Sigmoid colon (tissue), 7 donors: ENCODE measurements around the gene SCO2. TPM values are rescaled to one million over a fixed set of nuclear protein-coding genes. Genes with fewer than 3 reads are reported as not detected.

Experiments used
- DNase-seq: peaks from one replicate; pipeline ENCODE4 v3.0.0-alpha.2; 2019
- H3K27ac ChIP-seq, 4 donors: fragments of 200-600 bp; sonication (generic); one replicate each; pipeline ENCODE4 v1.5.1; 2016 to 2019; ENCODE audit warnings: mild to moderate bottlenecking in 1 of 4
- H3K27me3 ChIP-seq, 3 donors: fragments of 200-600 bp; sonication (generic); one replicate each; pipeline ENCODE4 v1.5.1; 2019; ENCODE audit warnings: mild to moderate bottlenecking in 1 of 3
- H3K36me3 ChIP-seq, 4 donors: fragments of 200-600 bp; sonication (generic); one replicate each; pipeline ENCODE4 v1.5.1; 2016 to 2019
- H3K4me1 ChIP-seq, 4 donors: fragments of 200-600 bp; sonication (generic); one replicate each; pipeline ENCODE4 v1.5.1; 2017 to 2019
- H3K4me3 ChIP-seq, 4 donors: fragments of 200-600 bp; sonication (generic); one replicate each; pipeline ENCODE4 v1.5.1; 2017 to 2019; ENCODE audit warnings: mild to moderate bottlenecking in 2 of 4, moderate library complexity in 1 of 4
- H3K9me3 ChIP-seq, 4 donors: fragments of 200-600 bp in 3 of 4; sonication (generic) in 3 of 4; one replicate each; pipeline versions ENCODE4 v1.5.1 to v1.6.1; 2013 to 2019
- EP300 ChIP-seq, 4 donors: sonication (generic); formaldehyde crosslinking; IDR thresholded peaks; one replicate each; pipeline ENCODE4 v1.6.1; 2017; ENCODE audit warnings: antibody characterized with exemption in 4 of 4
- POLR2A ChIP-seq, 2 donors: fragments of 450-650 bp; IDR thresholded peaks; one replicate each; pipeline ENCODE4 v1.6.1; 2016; ENCODE audit warnings: antibody characterized with exemption in 2 of 2, mild to moderate bottlenecking in 2 of 2, moderate library complexity in 2 of 2
- POLR2AphosphoS5 ChIP-seq, 4 donors: sonication (generic); formaldehyde crosslinking; IDR thresholded peaks; one replicate each; pipeline ENCODE4 v1.6.1; 2017; ENCODE audit warnings: antibody characterized with exemption in 4 of 4
- WGBS, 2 donors: extraction: QIAGEN DNeasy Blood & Tissue Kit; methylation state at CpG; one replicate each; pipeline ENCODE4 v1.1.7; 2013; 5-methylcytosine and 5-hydroxymethylcytosine counted together
- intact Hi-C: fragments of 100-400 bp; cut with DNase I; formaldehyde crosslinking; loops from one replicate; pipeline ENCODE4 v1.15.1; 2023
- polyA plus RNA-seq, 3 donors: library from polyadenylated mRNA; stranded (reverse); fragments of 200-250 nt; gene quantifications; one replicate each; pipeline ENCODE4 v1.2.3, GENCODE V29; 2013
- total RNA-seq, 4 donors: library from RNA; depleted of rRNA; stranded (reverse); fragments of >200 nt; gene quantifications; one replicate each; pipeline ENCODE4 v1.1.0, GENCODE V29; 2016
- TF ChIP-seq, protein P1 (sequence below), 4 experiments: fragments of 450-650 bp in 3 of 4; fragments of 200-600 bp in 1 of 4; IDR thresholded peaks; one replicate each; pipeline ENCODE4 v1.5.1; 2016 to 2019; ENCODE audit warnings: antibody characterized with exemption in 4 of 4, mild to moderate bottlenecking in 3 of 4, moderate library complexity in 2 of 4
- donor health status: healthy with polysubstance abuse.
- donor health status: Bipolar disorder and iron deficiency.
- donor health status: healthy.

SCO2 gene
- total and polyA plus RNA-seq, 7 donors, result 1.3 to 5.4 (median 2.8) TPM; not detected in 1

- Histone ChIP-seq H3K27me3 (no peaks in the 10 kb centered on the region), H3K4me3 (no peak overlapping the region), H3K4me1 (peaks cover 0 to 8% (median 0%) of the 10 kb centered on the region in 4 donors), H3K9me3 (no peaks in the 10 kb centered on the region), H3K36me3 (peaks cover 7 to 11% (median 9%) of the 10 kb centered on the region in 4 donors), H3K27ac (no peak overlapping the region)
- intact Hi-C loops, result no loop called here
- WGBS, 2 donors, result 8 to 18% methylated on average over 13 of the region's 13 CpGs
- DNase-seq, result no peak
- TF ChIP-seq EP300 (IDR thresholded peaks at IDR 0.05), result no peak
- no peak for TF ChIP-seq POLR2AphosphoS5 (IDR thresholded peaks at IDR 0.05)
- TF ChIP-seq POLR2A (IDR thresholded peaks at IDR 0.05), result no peak
- TF ChIP-seq, protein P1, sequence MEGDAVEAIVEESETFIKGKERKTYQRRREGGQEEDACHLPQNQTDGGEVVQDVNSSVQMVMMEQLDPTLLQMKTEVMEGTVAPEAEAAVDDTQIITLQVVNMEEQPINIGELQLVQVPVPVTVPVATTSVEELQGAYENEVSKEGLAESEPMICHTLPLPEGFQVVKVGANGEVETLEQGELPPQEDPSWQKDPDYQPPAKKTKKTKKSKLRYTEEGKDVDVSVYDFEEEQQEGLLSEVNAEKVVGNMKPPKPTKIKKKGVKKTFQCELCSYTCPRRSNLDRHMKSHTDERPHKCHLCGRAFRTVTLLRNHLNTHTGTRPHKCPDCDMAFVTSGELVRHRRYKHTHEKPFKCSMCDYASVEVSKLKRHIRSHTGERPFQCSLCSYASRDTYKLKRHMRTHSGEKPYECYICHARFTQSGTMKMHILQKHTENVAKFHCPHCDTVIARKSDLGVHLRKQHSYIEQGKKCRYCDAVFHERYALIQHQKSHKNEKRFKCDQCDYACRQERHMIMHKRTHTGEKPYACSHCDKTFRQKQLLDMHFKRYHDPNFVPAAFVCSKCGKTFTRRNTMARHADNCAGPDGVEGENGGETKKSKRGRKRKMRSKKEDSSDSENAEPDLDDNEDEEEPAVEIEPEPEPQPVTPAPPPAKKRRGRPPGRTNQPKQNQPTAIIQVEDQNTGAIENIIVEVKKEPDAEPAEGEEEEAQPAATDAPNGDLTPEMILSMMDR (IDR thresholded peaks at IDR 0.05), result peak in 3 of 4 experiments; percentile 17 to 28 (median 24)
These were observed 27.0 kb downstream of the SCO2 start for GRCh38 chr22:50498322-50498890.

GRCh38 chr22:50497093-50497492 lies 28.3 kb downstream of the SCO2 start:
- Histone ChIP-seq H3K27ac (no peak overlapping the region), H3K4me3 (no peak overlapping the region), H3K36me3 (no peaks in the 10 kb centered on the region), H3K4me1 (peaks cover 0 to 8% (median 0%) of the 10 kb centered on the region in 4 donors), H3K27me3 (no peaks in the 10 kb centered on the region), H3K9me3 (no peaks in the 10 kb centered on the region)
- intact Hi-C loops, result no loop called here
- no peak for DNase-seq
- WGBS, 2 donors, result 15 to 64% methylated on average over 6 of the region's 6 CpGs
- TF ChIP-seq, protein P1 (IDR thresholded peaks at IDR 0.05), result no peak
- TF ChIP-seq EP300 (IDR thresholded peaks at IDR 0.05) (no peak), POLR2AphosphoS5 (IDR thresholded peaks at IDR 0.05) (no peak), POLR2A (IDR thresholded peaks at IDR 0.05) (no peak)

DNA sequence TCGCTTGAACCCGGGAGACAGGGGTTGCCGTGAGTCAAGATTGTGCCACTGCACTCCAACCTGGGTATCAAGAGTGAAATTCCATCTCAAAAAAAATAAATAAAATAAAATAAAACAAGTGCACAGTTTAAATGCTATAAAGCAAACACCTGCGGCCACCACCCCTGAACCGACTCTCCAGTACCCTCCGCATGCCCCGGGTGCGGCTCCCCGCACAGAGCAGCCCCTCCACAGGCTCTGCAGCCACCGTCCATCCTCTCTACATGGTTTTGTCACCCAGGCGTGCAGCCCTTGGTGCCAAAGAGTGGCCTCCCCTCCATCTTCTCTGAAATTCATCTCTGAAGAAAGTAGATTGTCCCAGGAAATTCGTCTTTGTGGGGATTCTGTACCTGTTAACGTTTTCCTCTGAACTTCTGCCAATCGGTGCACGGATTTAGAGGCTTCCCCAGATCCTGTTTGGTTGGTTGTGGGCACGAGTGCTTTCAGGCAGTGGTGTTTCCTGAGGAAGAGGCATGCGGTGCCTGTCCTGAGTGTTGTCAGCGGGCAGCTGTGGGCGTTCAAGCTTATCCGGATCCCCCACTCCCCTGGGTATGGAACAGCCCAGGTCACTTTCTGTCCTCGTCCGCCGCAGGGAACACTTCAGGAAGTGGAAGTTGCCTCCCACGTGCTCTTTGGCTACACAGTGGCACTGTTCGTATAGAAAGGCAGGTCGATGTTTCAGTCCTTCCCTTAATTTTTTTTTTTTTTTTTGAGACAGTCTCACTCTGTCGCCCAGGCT lies 34.7 kb downstream of the SCO2 start:
- TF ChIP-seq, protein P1 (IDR thresholded peaks at IDR 0.05), result no peak
- TF ChIP-seq EP300 (IDR thresholded peaks at IDR 0.05) (no peak), POLR2AphosphoS5 (IDR thresholded peaks at IDR 0.05) (no peak), POLR2A (IDR thresholded peaks at IDR 0.05) (no peak)
- no peaks in the 10 kb centered on the region for H3K4me1 ChIP-seq
- 55 to 59% methylated on average over 27 of the region's 27 CpGs for WGBS, 2 donors
- H3K27ac ChIP-seq, result no peak overlapping the region
- DNase-seq, result no peak
- H3K36me3 ChIP-seq, result no peaks in the 10 kb centered on the region
- no peaks in the 10 kb centered on the region for H3K9me3 ChIP-seq
- H3K27me3 ChIP-seq, result peaks cover 0 to 16% (median 3%) of the 10 kb centered on the region in 3 donors
- H3K4me3 ChIP-seq, result no peak overlapping the region
- intact Hi-C loops, result no loop called here

DNA sequence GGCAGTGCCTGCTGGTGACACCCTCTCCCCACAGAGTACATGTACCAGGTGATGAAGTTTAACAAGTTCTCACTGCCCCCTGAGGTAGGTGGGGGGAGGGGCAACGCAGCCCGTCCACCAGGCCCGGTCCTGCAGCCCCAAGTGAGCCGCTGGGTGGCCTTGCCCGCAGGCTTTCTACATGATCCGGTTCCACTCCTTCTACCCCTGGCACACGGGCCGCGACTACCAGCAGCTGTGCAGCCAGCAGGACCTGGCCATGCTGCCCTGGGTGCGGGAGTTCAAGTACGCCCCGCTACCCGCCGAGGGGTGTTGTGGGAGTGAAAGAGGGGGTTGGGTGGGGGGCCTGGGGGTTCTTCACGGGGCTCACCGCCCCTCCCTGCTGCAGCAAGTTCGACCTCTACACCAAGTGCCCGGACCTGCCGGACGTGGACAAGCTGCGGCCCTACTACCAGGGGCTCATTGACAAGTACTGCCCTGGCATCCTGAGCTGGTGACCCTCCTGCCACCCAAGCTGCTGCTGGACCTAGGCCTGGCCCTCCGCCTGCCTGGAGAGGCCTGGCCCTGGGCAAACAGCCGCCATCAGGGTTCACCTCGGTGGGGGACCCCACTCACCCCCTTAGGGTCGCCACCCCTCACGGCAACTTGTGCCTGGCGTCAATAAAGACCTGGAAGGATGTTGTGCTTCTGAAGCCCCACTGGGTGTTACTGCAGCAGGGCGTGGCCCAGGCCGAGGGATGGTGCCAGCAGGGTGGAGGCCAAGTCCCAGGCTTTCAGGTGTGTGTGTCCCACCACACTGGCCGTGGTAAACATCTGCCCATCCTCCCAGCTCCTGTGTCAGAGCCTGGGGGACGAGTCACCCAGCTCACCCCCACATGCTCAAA lies 35.8 kb downstream of the SCO2 start:
- WGBS, 2 donors, result 78 to 84% methylated on average over 31 of the region's 31 CpGs
- intact Hi-C loops, result no loop called here
- Histone ChIP-seq H3K9me3 (no peaks in the 10 kb centered on the region), H3K4me1 (no peaks in the 10 kb centered on the region), H3K4me3 (no peak overlapping the region), H3K36me3 (no peaks in the 10 kb centered on the region), H3K27me3 (peaks cover 2 to 24% (median 3%) of the 10 kb centered on the region in 3 donors), H3K27ac (no peak overlapping the region)
- TF ChIP-seq, protein P1 (IDR thresholded peaks at IDR 0.05), result no peak
- TF ChIP-seq POLR2A (IDR thresholded peaks at IDR 0.05) (no peak), POLR2AphosphoS5 (IDR thresholded peaks at IDR 0.05) (no peak), EP300 (IDR thresholded peaks at IDR 0.05) (no peak)
- no peak for DNase-seq
